ENCODE results near the gene CLEC2L. TPM values are rescaled to one million over a fixed set of nuclear protein-coding genes. Genes with fewer than 3 reads are reported as not detected.

CLEC2L gene
- total and polyA plus RNA-seq, 2 experiments from 2014 or later, result not detected

DNA sequence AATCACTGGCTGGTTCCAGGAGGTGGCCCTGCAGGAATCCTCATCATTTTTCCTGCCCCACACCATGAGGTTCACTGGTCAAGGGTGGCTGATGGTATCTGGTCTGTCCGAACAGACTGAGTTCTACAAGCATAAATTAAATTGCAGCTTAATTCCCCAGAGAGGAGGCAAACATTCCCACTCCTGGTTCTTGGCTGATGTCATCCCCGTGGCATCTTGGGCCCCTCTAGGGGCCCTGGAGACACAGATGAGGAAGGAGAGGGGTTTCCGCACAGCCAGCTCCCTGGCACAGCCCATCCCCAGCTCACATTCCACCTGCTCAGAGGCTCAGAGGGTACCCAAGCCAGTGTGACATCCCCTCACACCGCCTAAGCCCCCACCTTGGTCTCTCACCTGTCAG is 34.7 kb upstream of the CLEC2L start:
- no peak overlapping the region for H2AFZ ChIP-seq
- DNase-seq (ENCODE audit: low spot score), result no peak
- no peak overlapping the region for H3K27ac ChIP-seq
- WGBS (ENCODE audit: low lambda C conversion rate, missing lambda C conversion rate), result 68% methylated on average over 4 of the region's 4 CpGs
- no peak overlapping the region for H3K4me3 ChIP-seq
- no peaks in the 10 kb centered on the region for H3K36me3 ChIP-seq (replicated peaks; ENCODE audit: insufficient read depth, low read depth)
- TF ChIP-seq EZH2 (IDR thresholded peaks at IDR 0.05; ENCODE audit: borderline replicate concordance), result no peak
- TF ChIP-seq, protein P1, sequence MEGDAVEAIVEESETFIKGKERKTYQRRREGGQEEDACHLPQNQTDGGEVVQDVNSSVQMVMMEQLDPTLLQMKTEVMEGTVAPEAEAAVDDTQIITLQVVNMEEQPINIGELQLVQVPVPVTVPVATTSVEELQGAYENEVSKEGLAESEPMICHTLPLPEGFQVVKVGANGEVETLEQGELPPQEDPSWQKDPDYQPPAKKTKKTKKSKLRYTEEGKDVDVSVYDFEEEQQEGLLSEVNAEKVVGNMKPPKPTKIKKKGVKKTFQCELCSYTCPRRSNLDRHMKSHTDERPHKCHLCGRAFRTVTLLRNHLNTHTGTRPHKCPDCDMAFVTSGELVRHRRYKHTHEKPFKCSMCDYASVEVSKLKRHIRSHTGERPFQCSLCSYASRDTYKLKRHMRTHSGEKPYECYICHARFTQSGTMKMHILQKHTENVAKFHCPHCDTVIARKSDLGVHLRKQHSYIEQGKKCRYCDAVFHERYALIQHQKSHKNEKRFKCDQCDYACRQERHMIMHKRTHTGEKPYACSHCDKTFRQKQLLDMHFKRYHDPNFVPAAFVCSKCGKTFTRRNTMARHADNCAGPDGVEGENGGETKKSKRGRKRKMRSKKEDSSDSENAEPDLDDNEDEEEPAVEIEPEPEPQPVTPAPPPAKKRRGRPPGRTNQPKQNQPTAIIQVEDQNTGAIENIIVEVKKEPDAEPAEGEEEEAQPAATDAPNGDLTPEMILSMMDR (IDR thresholded peaks at IDR 0.05; ENCODE audit: poor library complexity), result no peak
- no peak for TF ChIP-seq EZH2phosphoT487 (IDR thresholded peaks at IDR 0.05; ENCODE audit: low read depth, severe bottlenecking, unreplicated experiment)
- no peak overlapping the region for H3K4me2 ChIP-seq
- no peaks in the 10 kb centered on the region for H3K9me2 ChIP-seq (replicated peaks; ENCODE audit: insufficient read depth)
- peaks cover 18% of the 10 kb centered on the region for H3K27me3 ChIP-seq
- H4K20me1 ChIP-seq (ENCODE audit: insufficient read depth, poor library complexity, severe bottlenecking), result no peaks in the 10 kb centered on the region
- no peaks in the 10 kb centered on the region for H3K79me2 ChIP-seq
- no peaks in the 10 kb centered on the region for H3K4me1 ChIP-seq (ENCODE audit: insufficient read depth)
- H3K9me3 ChIP-seq (ENCODE audit: low read depth), result no peaks in the 10 kb centered on the region

DNA sequence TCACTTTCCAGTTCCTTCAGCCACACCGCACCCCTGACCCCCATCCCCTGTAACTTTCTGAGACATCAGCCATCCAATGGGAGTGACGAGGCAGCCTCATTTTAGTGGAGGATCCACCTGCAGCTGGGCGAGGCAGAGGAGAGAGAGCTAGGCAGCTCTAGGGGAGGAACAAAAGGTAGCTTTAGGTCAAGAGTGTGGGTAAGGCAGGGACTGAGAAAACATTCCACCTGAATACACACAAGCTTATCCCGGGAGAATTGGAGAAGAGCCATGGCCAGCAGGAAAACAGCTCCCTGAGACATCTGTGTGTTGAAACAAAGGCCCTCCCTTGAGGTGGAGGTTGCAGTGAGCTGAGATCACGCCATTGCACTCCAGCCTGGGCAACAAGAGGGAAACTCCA is 33.4 kb upstream of the CLEC2L start:
- Histone ChIP-seq H3K9me3 (ENCODE audit: low read depth) (no peaks in the 10 kb centered on the region), H3K4me3 (no peak overlapping the region), H3K9me2 (replicated peaks; ENCODE audit: insufficient read depth) (no peaks in the 10 kb centered on the region), H3K27ac (no peak overlapping the region), H3K4me1 (ENCODE audit: insufficient read depth) (no peaks in the 10 kb centered on the region), H3K79me2 (no peaks in the 10 kb centered on the region), H3K27me3 (peaks cover 9% of the 10 kb centered on the region), H3K36me3 (replicated peaks; ENCODE audit: insufficient read depth, low read depth) (no peaks in the 10 kb centered on the region), H2AFZ (no peak overlapping the region), H3K4me2 (no peak overlapping the region), H4K20me1 (ENCODE audit: insufficient read depth, poor library complexity, severe bottlenecking) (no peaks in the 10 kb centered on the region)
- WGBS (ENCODE audit: low lambda C conversion rate, missing lambda C conversion rate), result 84% methylated on average over 5 of the region's 5 CpGs
- no peak for DNase-seq (ENCODE audit: low spot score)
- TF ChIP-seq, protein P1 (IDR thresholded peaks at IDR 0.05; ENCODE audit: poor library complexity), result no peak
- TF ChIP-seq EZH2phosphoT487 (IDR thresholded peaks at IDR 0.05; ENCODE audit: low read depth, severe bottlenecking, unreplicated experiment) (no peak), EZH2 (IDR thresholded peaks at IDR 0.05; ENCODE audit: borderline replicate concordance) (no peak)

DNA sequence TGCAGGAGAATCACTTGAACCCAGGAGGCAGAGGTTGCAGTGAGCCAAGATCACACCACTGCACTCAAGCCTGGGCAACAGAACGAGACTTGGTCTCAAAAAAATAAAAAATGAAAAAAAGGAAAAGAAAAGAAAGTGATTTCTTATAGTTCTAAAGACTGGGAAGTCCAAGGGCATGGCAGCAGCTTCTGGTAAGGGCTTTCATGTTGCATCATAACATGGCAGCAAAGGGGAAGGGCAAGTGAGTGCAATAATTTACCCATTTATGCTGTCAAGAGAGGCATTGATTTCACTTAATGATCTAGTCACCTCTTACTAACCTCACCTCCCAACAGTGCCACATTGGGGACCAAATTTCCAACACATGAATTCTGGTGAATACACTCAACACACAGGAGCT is 31.2 kb upstream of the CLEC2L start:
- Histone ChIP-seq H3K27ac (no peak overlapping the region), H3K9me2 (replicated peaks; ENCODE audit: insufficient read depth) (no peaks in the 10 kb centered on the region), H3K79me2 (no peaks in the 10 kb centered on the region), H3K36me3 (replicated peaks; ENCODE audit: insufficient read depth, low read depth) (no peaks in the 10 kb centered on the region), H3K4me1 (ENCODE audit: insufficient read depth) (no peaks in the 10 kb centered on the region), H3K9me3 (ENCODE audit: low read depth) (no peaks in the 10 kb centered on the region), H3K4me2 (no peak overlapping the region), H3K27me3 (peaks cover under 1% of the 10 kb centered on the region), H2AFZ (no peak overlapping the region), H3K4me3 (no peak overlapping the region), H4K20me1 (ENCODE audit: insufficient read depth, poor library complexity, severe bottlenecking) (no peaks in the 10 kb centered on the region)
- TF ChIP-seq EZH2phosphoT487 (IDR thresholded peaks at IDR 0.05; ENCODE audit: low read depth, severe bottlenecking, unreplicated experiment) (no peak), EZH2 (IDR thresholded peaks at IDR 0.05; ENCODE audit: borderline replicate concordance) (no peak)
- TF ChIP-seq, protein P1 (IDR thresholded peaks at IDR 0.05; ENCODE audit: poor library complexity), result no peak
- no peak for DNase-seq (ENCODE audit: low spot score)
- WGBS (ENCODE audit: low lambda C conversion rate, missing lambda C conversion rate), result 93% methylated on average over 1 of the region's 1 CpG

Data from hepatocyte (in vitro differentiated cells).